Endothelial cell of umbilical vein (primary cell): Measurements from ENCODE around the gene LTBP1. TPM values are rescaled to one million over a fixed set of nuclear protein-coding genes. Genes with fewer than 3 reads are reported as not detected.

Source experiments
- BruUV-seq: library from RNA; stranded (reverse); fragments of 400-500 nt; replicated peaks from 2 replicates; lab custom pipeline; 2021; lab: Mats Ljungman, UMichigan
- CTCF ChIA-PET: fragments of 300-600, 350-600 bp; sonication (Branson Sonifier 250); formaldehyde crosslinking; loops from one replicate; lab custom pipeline; 2021; ENCODE audit warnings: antibody characterized with exemption, inconsistent platforms; lab: Charles Lee
- POLR2A ChIA-PET: fragments of 300-600, 350-600 bp; sonication (Branson Sonifier 250); formaldehyde crosslinking; loops from one replicate; lab custom pipeline; 2021; ENCODE audit warnings: antibody characterized with exemption, inconsistent platforms; lab: Charles Lee
- DNase-seq: peaks from one replicate; pipeline ENCODE4 v3.0.0-alpha.2; 2011; ENCODE audit warnings: low read depth, low spot score
- FAIRE-seq: peaks from 2 replicates; lab custom pipeline; 2011; peaks lifted over from hg19 to GRCh38; lab: Jason Lieb, UNC
- H2AFZ ChIP-seq: 2 replicates; pipeline ENCODE4 v1.6.0; 2012; ENCODE audit warnings: low read depth, low read length, control low read depth, inconsistent platforms
- H3K27ac ChIP-seq: 2 replicates; pipeline ENCODE4 v1.5.1; 2011; ENCODE audit warnings: low read depth, mild to moderate bottlenecking, control low read depth, low read length, moderate library complexity; ENCODE audit not compliant: insufficient read depth
- H3K27me3 ChIP-seq, 2 experiments: 2 replicates each; pipeline versions ENCODE4 v1.6.0 to v1.6.1; 2011; ENCODE audit warnings: low read length in 2 of 2, mixed read lengths in 1 of 2; ENCODE audit not compliant: control insufficient read depth in 2 of 2, insufficient read depth in 2 of 2
- H3K36me3 ChIP-seq, 2 experiments: 2 replicates in 1 of 2; 3 replicates in 1 of 2; pipeline ENCODE4 v1.5.1; 2011; ENCODE audit warnings: low read length in 2 of 2, mild to moderate bottlenecking in 1 of 2, moderate library complexity in 1 of 2; ENCODE audit not compliant: control insufficient read depth in 2 of 2, insufficient read depth in 2 of 2; ENCODE audit errors: extremely low read depth in 1 of 2
- H3K4me1 ChIP-seq: 3 replicates; pipeline ENCODE4 v1.5.1; 2011; ENCODE audit warnings: mild to moderate bottlenecking, low read length; ENCODE audit not compliant: control insufficient read depth, insufficient read depth; ENCODE audit errors: extremely low read depth
- H3K4me2 ChIP-seq: 2 replicates; pipeline ENCODE4 v1.6.1; 2011; ENCODE audit warnings: low read length, control low read depth, mixed read lengths; ENCODE audit not compliant: insufficient read depth
- H3K4me3 ChIP-seq, 3 experiments: fragments of 200-600 bp in 1 of 3; sonication (generic), shearing (Covaris generic) in 1 of 3; replicated peaks in 1 of 3; 2 replicates each; pipeline ENCODE4 v1.5.1; 2011 to 2016; ENCODE audit warnings: control low read depth in 3 of 3, low read length in 3 of 3, mild to moderate bottlenecking in 2 of 3, inconsistent platforms in 1 of 3, low read depth in 1 of 3, moderate library complexity in 1 of 3; ENCODE audit not compliant: insufficient read depth in 1 of 3
- H3K79me2 ChIP-seq: 2 replicates; pipeline ENCODE4 v1.6.0; 2012; ENCODE audit warnings: low read length, inconsistent platforms; ENCODE audit not compliant: control insufficient read depth, insufficient read depth
- H3K9ac ChIP-seq: replicated peaks from 2 replicates; pipeline ENCODE3; 2011; ENCODE audit warnings: low read length, control low read depth; ENCODE audit not compliant: insufficient read depth; ENCODE audit errors: extremely low read depth
- H3K9me1 ChIP-seq: replicated peaks from 3 replicates; pipeline ENCODE4 v1.6.0; 2011; ENCODE audit warnings: mild to moderate bottlenecking, low read length; ENCODE audit not compliant: control insufficient read depth, insufficient read depth; ENCODE audit errors: extremely low read depth
- H3K9me3 ChIP-seq: replicated peaks from 2 replicates; pipeline ENCODE4 v1.5.1; 2012; ENCODE audit warnings: low read length, inconsistent platforms; ENCODE audit not compliant: control insufficient read depth, insufficient read depth
- H4K20me1 ChIP-seq: replicated peaks from 2 replicates; pipeline ENCODE3; 2011; ENCODE audit warnings: mild to moderate bottlenecking, low read length; ENCODE audit not compliant: control insufficient read depth, insufficient read depth; ENCODE audit errors: extremely low read depth
- EZH2 ChIP-seq: IDR thresholded peaks from 2 replicates; pipeline ENCODE4 v1.6.1; 2012; ENCODE audit warnings: borderline replicate concordance, low read depth, mild to moderate bottlenecking, moderate library complexity, low read length, inconsistent platforms; ENCODE audit not compliant: severe bottlenecking
- FOS ChIP-seq: IDR thresholded peaks from 2 replicates; pipeline ENCODE4 v1.6.1; 2011; ENCODE audit warnings: mild to moderate bottlenecking, low read length, moderate library complexity, borderline replicate concordance; ENCODE audit not compliant: insufficient read depth
- GATA2 ChIP-seq: IDR thresholded peaks from 2 replicates; pipeline ENCODE4 v1.7.0; 2011; ENCODE audit warnings: low read depth, mild to moderate bottlenecking, moderate library complexity, mixed read lengths, low read length; ENCODE audit not compliant: insufficient read length, insufficient read depth
- JUN ChIP-seq: IDR thresholded peaks from 2 replicates; pipeline ENCODE4 v1.6.1; 2011; ENCODE audit warnings: borderline replicate concordance, low read depth; ENCODE audit not compliant: insufficient read length, insufficient read depth
- MYC ChIP-seq: IDR thresholded peaks from one replicate; pipeline ENCODE4 v1.6.1; 2011; ENCODE audit warnings: mild to moderate bottlenecking, low read depth, low read length
- POLR2A ChIP-seq: IDR thresholded peaks from 2 replicates; pipeline ENCODE4 v1.6.1; 2012; ENCODE audit warnings: low read depth, mild to moderate bottlenecking, control low read depth, low read length
- POLR2AphosphoS5 ChIP-seq: IDR thresholded peaks from 2 replicates; pipeline ENCODE4 v1.6.1; 2012; ENCODE audit warnings: low read depth, mild to moderate bottlenecking, control low read depth, low read length, moderate library complexity; ENCODE audit not compliant: insufficient read depth
- dilution Hi-C: fragments of 300-500 bp; cut with MboI; formaldehyde crosslinking; loops from one replicate; pipeline ENCODE4 v1.15.0; 2019; ENCODE audit warnings: low sequenced_read_pairs; ENCODE audit not compliant: extremely low pct_ligation_motif_present
- intact Hi-C: fragments of 100-400 bp; cut with micrococcal nuclease; formaldehyde crosslinking; loops from one replicate; pipeline ENCODE4 v1.10.0; 2022
- polyA plus RNA-seq, 4 experiments: library from polyadenylated mRNA; depleted of rRNA in 3 of 4; stranded (reverse) in 3 of 4; unstranded in 1 of 4; fragments of >200 nt; gene quantifications; 2 replicates each; pipeline versions ENCODE4 v1.2.1 to v1.2.3, GENCODE V29; 2011 to 2012; ENCODE audit warnings: missing spikeins in 1 of 4
- total RNA-seq: library from RNA; stranded (reverse); gene quantifications from 2 replicates; pipeline ENCODE4 v1.2.3, GENCODE V29; 2021
- TF ChIP-seq, protein P1 (sequence below), 2 donors: IDR thresholded peaks; 1 replicate in 1 of 2; 2 replicates in 1 of 2; pipeline ENCODE4 v1.5.1; 2011; ENCODE audit warnings: low read length in 2 of 2, mild to moderate bottlenecking in 2 of 2, moderate library complexity in 2 of 2, control low read depth in 1 of 2, inconsistent platforms in 1 of 2, low read depth in 1 of 2; ENCODE audit not compliant: insufficient read depth in 1 of 2; ENCODE audit errors: extremely low read depth in 1 of 2
- TF ChIP-seq, protein P2 (sequence below): IDR thresholded peaks from 2 replicates; pipeline ENCODE4 v1.6.1; 2011; ENCODE audit not compliant: insufficient read depth, insufficient read length

LTBP1 gene
- total and polyA plus RNA-seq, 2 donors (not counting 3 experiments of a cell fraction or from before 2014, with no cell fraction given): 57.4 to 68.2 TPM

DNA sequence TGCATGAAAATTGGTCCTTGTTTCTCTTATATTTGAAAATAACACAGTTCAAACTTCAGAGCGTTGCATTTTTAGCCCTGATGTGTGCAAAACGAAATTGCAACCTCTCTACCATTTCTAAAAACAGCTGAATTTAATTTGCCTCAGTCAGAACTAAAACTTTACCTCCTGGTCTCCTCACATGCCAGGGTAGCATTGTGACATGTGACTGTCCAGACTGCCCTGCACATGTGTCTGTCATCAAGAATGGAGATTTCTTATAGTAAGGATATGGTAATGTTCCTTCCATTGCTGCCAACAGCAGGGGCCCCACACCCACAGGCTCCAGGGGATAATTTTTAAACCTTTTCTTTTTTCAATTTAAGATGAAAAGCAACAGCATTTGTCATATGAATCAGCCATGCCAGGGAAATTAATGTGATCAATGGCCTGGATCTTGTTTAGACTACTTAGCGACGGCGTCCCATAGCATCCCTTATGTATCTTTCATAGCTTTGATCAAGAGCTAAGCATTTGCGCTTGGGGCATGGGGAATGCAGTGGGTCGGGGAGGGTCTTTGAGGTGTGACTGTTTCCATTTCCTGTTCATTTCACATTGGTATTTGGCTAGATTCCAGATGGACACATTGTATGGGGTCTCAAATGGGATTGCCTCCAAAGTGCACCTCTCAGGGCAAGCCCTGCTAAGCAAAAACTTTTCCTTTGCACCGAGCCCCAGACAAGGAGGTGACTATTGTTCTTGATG, 437.3 kb downstream of the LTBP1 start:
- Histone ChIP-seq H3K27me3 (no peaks in the 10 kb centered on the region), H3K4me2 (no peak overlapping the region), H3K9ac (no peak overlapping the region), H3K79me2 (no peaks in the 10 kb centered on the region), H2AFZ (no peak overlapping the region), H3K9me3 (no peaks in the 10 kb centered on the region), H3K36me3 (no peaks in the 10 kb centered on the region), H3K27ac (no peak overlapping the region), H3K4me3 (no peak overlapping the region), H3K4me1 (no peaks in the 10 kb centered on the region), H3K9me1 (no peaks in the 10 kb centered on the region), H4K20me1 (no peaks in the 10 kb centered on the region)
- dilution Hi-C loops (no loop called here), intact Hi-C loops (no loop called here)
- ChIA-PET POLR2A (no interaction called here), CTCF (interaction anchor here (2.5 kb wide), 1 partner anchor 12 kb away, joined by 7 read pairs; no protein-coding TSS in a partner anchor)
- DNase-seq (no peak), FAIRE-seq (no peak)
- TF ChIP-seq POLR2AphosphoS5 (no peak), GATA2 (no peak), JUN (no peak), FOS (no peak), EZH2 (no peak), MYC (no peak), POLR2A (no peak)
- TF ChIP-seq, protein P1, sequence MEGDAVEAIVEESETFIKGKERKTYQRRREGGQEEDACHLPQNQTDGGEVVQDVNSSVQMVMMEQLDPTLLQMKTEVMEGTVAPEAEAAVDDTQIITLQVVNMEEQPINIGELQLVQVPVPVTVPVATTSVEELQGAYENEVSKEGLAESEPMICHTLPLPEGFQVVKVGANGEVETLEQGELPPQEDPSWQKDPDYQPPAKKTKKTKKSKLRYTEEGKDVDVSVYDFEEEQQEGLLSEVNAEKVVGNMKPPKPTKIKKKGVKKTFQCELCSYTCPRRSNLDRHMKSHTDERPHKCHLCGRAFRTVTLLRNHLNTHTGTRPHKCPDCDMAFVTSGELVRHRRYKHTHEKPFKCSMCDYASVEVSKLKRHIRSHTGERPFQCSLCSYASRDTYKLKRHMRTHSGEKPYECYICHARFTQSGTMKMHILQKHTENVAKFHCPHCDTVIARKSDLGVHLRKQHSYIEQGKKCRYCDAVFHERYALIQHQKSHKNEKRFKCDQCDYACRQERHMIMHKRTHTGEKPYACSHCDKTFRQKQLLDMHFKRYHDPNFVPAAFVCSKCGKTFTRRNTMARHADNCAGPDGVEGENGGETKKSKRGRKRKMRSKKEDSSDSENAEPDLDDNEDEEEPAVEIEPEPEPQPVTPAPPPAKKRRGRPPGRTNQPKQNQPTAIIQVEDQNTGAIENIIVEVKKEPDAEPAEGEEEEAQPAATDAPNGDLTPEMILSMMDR (IDR thresholded peaks at IDR 0.05; ENCODE audit: extremely low read depth in 1 of 2, insufficient read depth in 1 of 2, low read depth in 1 of 2, low read length in 2 of 2): no peak
- TF ChIP-seq, protein P2, sequence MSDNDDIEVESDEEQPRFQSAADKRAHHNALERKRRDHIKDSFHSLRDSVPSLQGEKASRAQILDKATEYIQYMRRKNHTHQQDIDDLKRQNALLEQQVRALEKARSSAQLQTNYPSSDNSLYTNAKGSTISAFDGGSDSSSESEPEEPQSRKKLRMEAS: no peak
- no TSS peak for BruUV-seq
